Activated T-cell treated with anti-CD3 and anti-CD28 coated beads, Interleukin-2, amount 50 U/mL, for 4 hours (primary cell): ENCODE results near the gene PPP2R3B. TPM values are rescaled to one million over a fixed set of nuclear protein-coding genes. Genes with fewer than 3 reads are reported as not detected.

Experiments
- ATAC-seq, 2 donors: fragments of 200-7000 bp; cut with Tn5 transposase; one replicate each; pipeline ENCODE4 v1.10.0; 2021
- DNase-seq: peaks from one replicate; pipeline ENCODE4 v3.0.0-alpha.2; 2020
- H3K27me3 Mint-ChIP-seq: one replicate; pipeline ENCODE4 v1.8.0; 2021; ENCODE audit warnings: low read depth, mixed read lengths
- H3K36me3 Mint-ChIP-seq: one replicate; pipeline ENCODE4 v1.8.0; 2022; ENCODE audit warnings: mixed read lengths; ENCODE audit not compliant: insufficient read depth
- H3K4me1 Mint-ChIP-seq: one replicate; pipeline ENCODE4 v1.8.0; 2021; ENCODE audit warnings: low read depth, mixed read lengths
- H3K4me3 Mint-ChIP-seq: one replicate; pipeline ENCODE4 v1.8.0; 2021; ENCODE audit warnings: mild to moderate bottlenecking, moderate library complexity, mixed read lengths
- H3K9me3 Mint-ChIP-seq: one replicate; pipeline ENCODE4 v1.8.0; 2021; ENCODE audit warnings: mixed read lengths
- total RNA-seq, 3 donors: library from RNA; stranded (reverse); gene quantifications; one replicate each; pipeline ENCODE4 v1.2.1, GENCODE V29; 2021

The PPP2R3B gene
- total RNA-seq, 3 donors from 2014 or later = 29.0 to 47.6 (median 30.3) TPM

GRCh38 chrX:370244-370962 lies 16.3 kb downstream of the PPP2R3B start:
- H3K36me3 Mint-ChIP-seq = peaks cover 3% of the 10 kb centered on the region
- peaks cover 35% of the 10 kb centered on the region for H3K27me3 Mint-ChIP-seq
- peaks cover 25% of the 10 kb centered on the region for H3K4me1 Mint-ChIP-seq
- H3K4me3 Mint-ChIP-seq = no peak overlapping the region
- ATAC-seq (no peak), DNase-seq (no peak)
- no peaks in the 10 kb centered on the region for H3K9me3 Mint-ChIP-seq

DNA sequence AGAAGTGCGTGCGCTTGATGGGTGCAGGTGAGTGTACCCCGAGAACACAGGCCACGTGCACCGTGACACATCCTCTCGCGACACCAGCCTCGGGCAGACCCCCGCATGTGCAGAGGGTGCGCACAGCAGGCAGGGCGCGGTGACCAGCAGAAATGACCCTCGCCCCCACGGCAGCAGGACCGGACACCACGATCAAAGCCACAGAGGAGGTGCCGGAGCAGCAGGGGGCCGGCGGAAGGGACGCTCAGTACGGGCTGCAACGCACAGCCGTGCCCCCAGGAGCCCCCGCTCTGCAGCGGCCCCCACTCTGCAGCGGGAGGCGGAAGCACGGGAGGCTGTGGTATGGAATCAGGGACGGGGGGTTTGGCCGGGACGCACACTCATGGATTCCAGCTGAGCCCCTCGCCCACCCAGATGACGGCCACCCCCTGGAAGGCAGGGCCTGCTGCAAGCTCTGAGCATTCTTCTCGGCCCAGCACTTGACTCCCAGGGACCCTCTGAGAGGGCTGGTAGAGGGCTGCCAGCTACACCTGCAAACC lies 17.1 kb downstream of the PPP2R3B start:
- Mint-ChIP-seq H3K27me3 (peaks cover 27% of the 10 kb centered on the region), H3K36me3 (peaks cover 3% of the 10 kb centered on the region), H3K4me3 (no peak overlapping the region), H3K4me1 (peaks cover 19% of the 10 kb centered on the region), H3K9me3 (no peaks in the 10 kb centered on the region)
- no peak for ATAC-seq
- no peak for DNase-seq

DNA sequence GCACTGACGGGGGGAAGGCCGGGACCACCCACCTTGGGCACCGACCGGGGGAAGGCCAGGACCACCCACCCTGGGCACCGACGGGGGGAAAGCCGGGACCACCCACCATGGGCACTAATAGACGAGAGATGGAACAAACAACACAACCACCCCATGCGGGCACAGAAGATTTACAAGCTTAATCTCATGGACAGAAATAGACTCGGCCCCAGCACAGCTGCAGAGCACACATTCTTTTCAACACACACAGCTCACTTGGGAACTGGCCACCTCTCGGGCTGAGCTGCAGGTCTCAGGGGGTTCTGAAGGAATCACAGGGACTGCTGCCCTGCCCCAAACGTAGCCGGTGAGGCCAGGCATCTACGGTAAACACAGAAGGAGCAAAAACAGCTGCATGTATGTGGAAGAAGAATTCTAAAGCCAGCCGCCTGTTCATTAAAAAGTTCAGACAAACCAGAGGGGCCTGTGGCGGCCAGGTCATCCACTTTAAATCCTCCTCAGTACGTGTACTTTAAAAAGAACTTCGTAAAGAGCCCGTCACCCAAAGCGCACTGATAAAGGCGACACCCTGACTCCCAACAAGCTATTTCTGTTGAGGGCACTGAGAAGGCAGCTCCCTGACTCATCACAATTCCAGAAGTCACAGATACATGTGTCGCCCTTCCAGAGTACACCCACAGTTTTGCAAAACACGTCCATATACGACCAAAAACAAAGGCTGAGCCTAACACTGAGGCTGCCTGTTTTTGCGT lies 17.7 kb downstream of the PPP2R3B start:
- Mint-ChIP-seq H3K4me1 (peaks cover 13% of the 10 kb centered on the region), H3K36me3 (peaks cover 3% of the 10 kb centered on the region), H3K9me3 (no peaks in the 10 kb centered on the region), H3K4me3 (no peak overlapping the region), H3K27me3 (peaks cover 22% of the 10 kb centered on the region)
- ATAC-seq (no peak), DNase-seq (no peak)

DNA sequence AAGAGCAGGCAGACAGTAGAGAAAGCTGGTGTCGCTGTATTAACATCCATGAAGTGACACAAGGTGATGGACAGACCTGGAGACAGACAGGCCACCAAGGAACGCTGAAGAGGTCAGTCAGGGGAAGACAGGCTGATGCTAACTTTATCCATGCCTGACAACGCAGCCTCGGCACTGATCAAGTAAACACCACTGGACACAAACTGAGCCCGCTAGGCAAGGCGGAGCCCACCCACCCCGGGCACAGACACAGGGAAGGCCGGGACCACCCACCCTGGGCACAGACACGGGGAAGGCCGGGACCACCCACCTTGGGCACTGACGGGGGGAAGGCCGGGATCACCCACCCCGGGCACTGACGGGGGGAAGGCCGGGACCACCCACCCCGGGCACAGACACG lies 18.8 kb downstream of the PPP2R3B start:
- Mint-ChIP-seq H3K36me3 (peaks cover 8% of the 10 kb centered on the region), H3K4me1 (peaks cover 13% of the 10 kb centered on the region), H3K9me3 (no peaks in the 10 kb centered on the region), H3K4me3 (no peak overlapping the region), H3K27me3 (peaks cover 19% of the 10 kb centered on the region)
- ATAC-seq = no peak
- no peak for DNase-seq

DNA sequence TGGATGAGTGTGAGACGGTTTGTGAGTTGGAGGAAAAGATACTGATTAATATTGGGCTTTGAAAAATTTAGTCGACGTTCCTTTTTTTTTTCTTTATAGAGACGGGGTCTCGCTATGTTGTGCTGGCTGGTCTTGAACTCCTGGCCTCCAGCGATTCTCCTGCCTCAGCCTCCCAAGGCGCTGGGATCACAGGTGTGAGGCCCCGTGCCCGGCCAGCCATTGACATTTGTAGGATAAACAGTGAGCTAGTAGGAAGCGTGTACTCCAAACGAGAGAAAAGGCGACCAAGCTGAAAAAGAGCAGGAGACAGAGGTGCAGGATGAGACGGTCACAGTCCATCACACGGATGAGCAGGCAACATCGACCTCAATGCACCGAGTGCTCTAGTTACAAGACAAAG lies 19.4 kb downstream of the PPP2R3B start:
- Mint-ChIP-seq H3K36me3 (peaks cover 8% of the 10 kb centered on the region), H3K27me3 (peaks cover 16% of the 10 kb centered on the region), H3K4me3 (no peak overlapping the region), H3K9me3 (peaks cover under 1% of the 10 kb centered on the region), H3K4me1 (peaks cover 11% of the 10 kb centered on the region)
- no peak for ATAC-seq
- DNase-seq = no peak

DNA sequence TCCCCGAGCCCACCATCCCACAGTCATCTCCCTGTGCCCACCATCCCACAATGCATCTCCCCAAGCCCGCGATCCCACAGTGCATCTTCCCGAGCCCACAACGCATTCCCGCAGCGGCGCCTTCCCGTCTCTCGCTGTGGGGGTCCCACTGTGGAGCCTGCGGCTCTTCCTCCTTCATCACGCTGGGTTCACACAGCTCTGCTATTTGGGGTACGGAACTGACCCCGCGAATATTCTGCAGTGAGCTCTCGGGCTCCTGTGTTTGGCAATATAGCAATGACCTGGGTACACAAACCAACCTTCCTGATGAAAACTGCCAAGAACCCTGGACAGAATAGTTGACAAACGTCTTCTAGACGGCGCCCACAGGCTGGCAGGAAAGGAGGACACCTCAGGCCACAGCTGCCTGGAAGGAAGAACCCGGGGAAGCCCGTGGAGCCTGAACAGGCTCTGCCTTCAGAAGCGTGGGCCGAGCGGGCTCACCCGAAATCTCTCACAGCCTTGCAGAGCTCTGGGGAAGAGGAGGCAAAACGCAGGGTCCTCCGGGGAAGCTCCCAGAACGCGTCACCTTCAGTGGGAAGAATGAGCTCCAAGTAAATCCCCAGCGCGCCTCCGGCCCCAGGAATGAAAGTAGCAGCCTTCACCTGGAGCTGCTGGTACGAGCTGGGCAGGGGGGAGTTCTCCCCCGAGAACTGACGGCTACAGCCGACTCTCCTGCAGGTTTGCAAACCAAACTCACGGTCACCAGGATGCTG lies 22.9 kb downstream of the PPP2R3B start:
- DNase-seq (no peak), ATAC-seq (no peak)
- H3K9me3 Mint-ChIP-seq = peaks cover 11% of the 10 kb centered on the region
- peaks cover 26% of the 10 kb centered on the region for H3K36me3 Mint-ChIP-seq
- H3K27me3 Mint-ChIP-seq = no peaks in the 10 kb centered on the region
- H3K4me1 Mint-ChIP-seq = peaks cover 4% of the 10 kb centered on the region
- H3K4me3 Mint-ChIP-seq = no peak overlapping the region

DNA sequence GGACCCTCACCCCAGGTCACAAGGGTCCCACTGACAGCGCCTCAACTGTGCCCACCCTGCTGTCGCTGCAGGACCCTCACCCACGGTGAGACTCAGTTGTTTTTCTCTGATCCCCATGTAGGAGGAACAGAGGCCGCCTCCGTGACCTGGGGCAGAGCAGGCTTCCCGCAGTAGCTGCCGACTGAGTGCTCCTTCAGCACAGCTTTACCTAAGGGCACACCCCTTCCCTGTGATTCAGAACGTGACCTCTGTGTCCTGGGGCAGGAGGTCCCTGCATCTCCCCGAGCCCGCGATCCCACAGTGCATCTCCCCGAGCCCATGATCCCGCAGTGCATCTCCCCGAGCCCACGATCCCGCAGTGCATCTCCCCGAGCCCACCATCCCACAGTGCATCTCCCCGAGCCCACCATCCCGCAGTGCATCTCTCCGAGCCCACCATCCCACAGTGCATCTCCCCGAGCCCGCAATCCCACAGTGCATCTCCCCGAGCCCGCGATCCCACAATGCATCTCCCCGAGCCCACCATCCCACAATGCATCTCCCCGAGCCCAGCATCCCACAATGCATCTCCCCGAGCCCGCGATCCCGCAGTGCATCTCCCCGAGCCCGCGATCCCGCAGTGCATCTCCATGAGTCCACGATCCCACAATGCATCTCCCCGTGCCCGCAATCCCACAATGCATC lies 23.6 kb downstream of the PPP2R3B start:
- no peak for DNase-seq
- H3K4me3 Mint-ChIP-seq = no peak overlapping the region
- peaks cover 4% of the 10 kb centered on the region for H3K4me1 Mint-ChIP-seq
- no peak for ATAC-seq
- peaks cover 26% of the 10 kb centered on the region for H3K36me3 Mint-ChIP-seq
- H3K27me3 Mint-ChIP-seq = no peaks in the 10 kb centered on the region
- H3K9me3 Mint-ChIP-seq = peaks cover 11% of the 10 kb centered on the region

DNA sequence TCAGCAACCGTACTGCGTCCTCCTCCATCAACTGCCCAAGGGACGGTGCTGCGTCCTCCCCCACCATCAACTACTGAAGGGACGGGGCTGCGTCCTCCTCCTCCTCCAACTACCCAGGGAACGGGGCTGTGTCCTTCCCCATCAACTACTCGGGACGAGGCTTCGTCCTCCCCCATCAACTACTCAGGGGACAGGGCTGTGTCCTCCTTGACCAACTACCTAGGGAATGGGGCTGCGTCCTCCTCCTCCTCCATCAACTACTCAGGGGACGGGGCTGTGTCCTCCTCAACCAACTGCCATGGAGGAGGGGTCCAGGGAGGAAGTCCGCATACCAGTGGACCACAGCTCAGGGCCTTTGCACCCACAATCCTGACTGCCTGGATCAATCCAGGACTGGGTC lies 24.4 kb downstream of the PPP2R3B start:
- Mint-ChIP-seq H3K4me3 (no peak overlapping the region), H3K36me3 (peaks cover 32% of the 10 kb centered on the region), H3K27me3 (no peaks in the 10 kb centered on the region), H3K9me3 (peaks cover 15% of the 10 kb centered on the region), H3K4me1 (peaks cover 6% of the 10 kb centered on the region)
- no peak for ATAC-seq
- no peak for DNase-seq

DNA sequence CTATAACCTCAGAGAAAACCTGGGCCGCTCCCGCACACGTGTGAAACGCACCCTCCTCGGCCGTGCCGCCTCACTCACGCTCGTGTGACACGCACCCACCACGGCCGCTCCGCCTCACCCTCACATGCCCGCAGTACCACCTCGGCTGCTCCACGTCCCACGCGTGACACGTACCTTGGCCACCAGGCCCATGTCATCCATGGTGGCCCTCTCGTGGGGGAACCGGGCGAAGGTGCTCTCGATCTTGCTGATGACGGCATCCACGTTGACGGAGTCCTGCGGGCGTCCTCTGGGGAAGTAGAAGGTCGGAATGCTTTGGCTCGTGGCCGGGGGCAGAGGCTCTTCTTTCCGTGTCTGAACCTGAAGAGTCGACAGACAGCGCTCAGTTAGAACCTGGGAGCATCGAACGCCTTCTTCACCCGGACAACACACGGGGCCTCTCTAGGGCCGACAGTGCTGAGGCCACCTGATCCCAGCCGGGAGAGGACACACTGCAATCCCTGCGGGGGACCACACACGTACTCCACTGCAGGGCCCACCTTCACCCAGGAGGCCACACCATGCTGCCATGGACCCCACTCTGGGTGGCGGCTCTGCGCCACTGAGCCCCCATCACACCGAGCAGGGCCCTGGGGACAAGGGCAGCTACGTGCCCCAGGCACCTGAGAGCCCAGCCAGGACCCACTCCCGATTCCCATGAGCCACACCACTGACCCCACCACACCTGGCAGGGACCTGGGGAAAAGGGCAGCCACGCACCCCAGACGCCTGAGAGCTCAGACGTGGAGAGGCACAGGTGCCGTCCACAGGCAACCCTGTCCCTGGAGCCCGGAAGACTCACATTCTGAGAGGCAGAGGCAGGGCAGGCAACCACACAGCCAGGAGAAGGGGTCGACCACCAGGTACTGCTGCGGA lies 25.2 kb downstream of the PPP2R3B start:
- peaks cover 37% of the 10 kb centered on the region for H3K36me3 Mint-ChIP-seq
- DNase-seq (no peak), ATAC-seq (no peak)
- peaks cover 14% of the 10 kb centered on the region for H3K4me1 Mint-ChIP-seq
- H3K27me3 Mint-ChIP-seq = no peaks in the 10 kb centered on the region
- H3K4me3 Mint-ChIP-seq = no peak overlapping the region
- peaks cover 17% of the 10 kb centered on the region for H3K9me3 Mint-ChIP-seq

DNA sequence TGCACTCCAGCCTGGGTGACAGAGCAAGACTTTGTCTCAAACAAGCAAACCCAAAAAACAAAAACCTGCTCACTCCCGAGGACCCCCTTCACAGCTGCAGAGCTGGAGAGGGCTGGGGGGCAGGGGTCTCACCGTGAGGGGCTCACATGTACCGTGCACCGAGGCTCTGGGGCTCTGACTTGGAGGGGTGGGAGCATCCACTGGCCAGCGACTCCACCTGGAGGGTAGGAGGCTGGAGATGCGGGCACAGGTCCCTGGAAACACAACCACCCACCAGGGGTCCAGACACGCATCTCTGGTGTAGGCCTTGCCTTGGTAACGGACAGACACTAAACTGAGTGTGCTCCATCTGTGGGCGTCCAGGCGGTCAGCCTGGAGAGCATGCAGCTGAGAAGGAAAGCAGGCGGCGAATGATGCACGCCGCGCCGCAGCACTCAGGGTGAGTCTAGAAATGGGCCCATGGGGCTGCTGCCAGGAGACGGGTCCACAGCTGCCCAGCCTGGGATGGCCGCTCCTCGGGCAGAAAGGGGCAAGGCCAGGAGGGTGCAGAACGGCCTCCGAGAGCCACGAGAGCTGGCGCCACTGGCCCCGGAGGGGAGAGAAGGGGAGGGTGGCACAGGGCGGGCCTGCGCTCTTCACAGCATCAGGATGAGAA lies 26.1 kb downstream of the PPP2R3B start:
- no peaks in the 10 kb centered on the region for H3K27me3 Mint-ChIP-seq
- peaks cover 19% of the 10 kb centered on the region for H3K4me1 Mint-ChIP-seq
- H3K36me3 Mint-ChIP-seq = peaks cover 37% of the 10 kb centered on the region
- ATAC-seq (no peak), DNase-seq (no peak)
- H3K9me3 Mint-ChIP-seq = peaks cover 17% of the 10 kb centered on the region
- H3K4me3 Mint-ChIP-seq = no peak overlapping the region

DNA sequence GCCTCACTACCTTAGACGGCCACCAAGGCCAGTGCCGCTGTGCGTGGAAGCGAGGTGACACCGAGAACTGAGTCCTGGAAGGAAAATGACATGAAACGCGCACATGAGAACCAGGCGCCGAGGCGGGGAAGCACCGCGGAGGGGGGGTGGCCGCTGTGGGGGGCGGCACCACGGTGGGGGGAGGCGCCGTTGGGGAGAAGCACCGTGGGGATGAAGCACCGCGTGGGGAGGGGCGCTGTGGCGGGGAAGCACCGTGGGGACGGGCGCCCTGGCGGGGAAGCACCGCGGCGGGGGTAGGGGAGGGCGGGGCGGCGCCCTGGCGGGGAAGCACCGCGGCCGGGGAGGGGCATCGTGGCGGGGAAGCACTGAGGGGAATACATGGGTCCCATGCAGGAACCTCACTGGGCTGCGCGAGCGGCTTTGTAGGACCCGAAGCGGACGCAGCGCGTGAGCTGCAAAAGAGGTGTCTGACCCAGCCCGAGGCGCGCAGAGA lies 28.0 kb downstream of the PPP2R3B start:
- ATAC-seq (no peak), DNase-seq (no peak)
- Mint-ChIP-seq H3K36me3 (peaks cover 39% of the 10 kb centered on the region), H3K27me3 (no peaks in the 10 kb centered on the region), H3K4me3 (no peak overlapping the region), H3K9me3 (peaks cover 17% of the 10 kb centered on the region), H3K4me1 (peaks cover 23% of the 10 kb centered on the region)

GRCh38 chrX:357693-358471 lies 28.8 kb downstream of the PPP2R3B start:
- DNase-seq (peak; percentile 37), ATAC-seq (peak; percentile 93 to 96)
- Mint-ChIP-seq H3K4me3 (peak overlapping the region; percentile 57), H3K4me1 (peaks cover 23% of the 10 kb centered on the region), H3K36me3 (peaks cover 33% of the 10 kb centered on the region), H3K27me3 (no peaks in the 10 kb centered on the region), H3K9me3 (peaks cover 17% of the 10 kb centered on the region)
